ENCODE data around the gene TECTA.
"Not testable (repeated sequence)": the region's sequence is repeated elsewhere in the genome, so short reads cannot be mapped to it uniquely, and the experiment has no call there.

The TECTA gene

GRCh38 chr11:121132211-121132976 lies 31.4 kb downstream of the TECTA start:
- no peak for DNase-seq

GRCh38 chr11:121134741-121135312 lies 33.8 kb downstream of the TECTA start:
- DNase-seq, result no peak

- no peak for DNase-seq
These were observed 36.0 kb downstream of the TECTA start for GRCh38 chr11:121137005-121137404.

- DNase-seq, result no peak
These were observed 37.2 kb downstream of the TECTA start for GRCh38 chr11:121138259-121138658.

GRCh38 chr11:121140369-121140768 lies 39.3 kb downstream of the TECTA start:
- no peak for DNase-seq

GRCh38 chr11:121141066-121141465 lies 40.0 kb downstream of the TECTA start:
- no peak for DNase-seq

GRCh38 chr11:121143921-121144320 lies 42.9 kb downstream of the TECTA start:
- no peak for DNase-seq

- no peak for DNase-seq
These were observed 43.7 kb downstream of the TECTA start for GRCh38 chr11:121144723-121145122.

GRCh38 chr11:121145826-121146225 lies 44.8 kb downstream of the TECTA start:
- DNase-seq, result no peak

GRCh38 chr11:121149116-121149515 lies 48.1 kb downstream of the TECTA start:
- DNase-seq, result no peak

GRCh38 chr11:121151207-121151688 lies 50.2 kb downstream of the TECTA start:
- no peak for DNase-seq

GRCh38 chr11:121152764-121153163 lies 51.7 kb downstream of the TECTA start:
- no peak for DNase-seq

- no peak for DNase-seq
These were observed 52.4 kb downstream of the TECTA start for GRCh38 chr11:121153472-121153871.

GRCh38 chr11:121154486-121155314 lies 53.7 kb downstream of the TECTA start:
- DNase-seq, result no peak

- DNase-seq, result no peak
These were observed 56.7 kb downstream of the TECTA start for GRCh38 chr11:121157756-121158155.

GRCh38 chr11:121159741-121160140 lies 58.7 kb downstream of the TECTA start:
- no peak for DNase-seq

GRCh38 chr11:121161349-121161917 lies 60.4 kb downstream of the TECTA start:
- DNase-seq, result no peak

- DNase-seq, result no peak
These were observed 62.7 kb downstream of the TECTA start for GRCh38 chr11:121163658-121164308.

GRCh38 chr11:121177629-121178028 lies 76.6 kb downstream of the TECTA start:
- not testable (repeated sequence) for DNase-seq

GRCh38 chr11:121179306-121179705 lies 78.3 kb downstream of the TECTA start:
- no peak for DNase-seq

GRCh38 chr11:121180183-121180582 lies 79.1 kb downstream of the TECTA start:
- no peak for DNase-seq

- DNase-seq, result no peak
These were observed 87.7 kb downstream of the TECTA start for GRCh38 chr11:121188776-121189175.

GRCh38 chr11:121191818-121192217 lies 90.8 kb downstream of the TECTA start:
- no peak for DNase-seq

All from NCI-H2227 treated with DMSO at 0.1 percent for 48 hours (cell line).